Measurements from ENCODE around the gene LOX.

Gene LOX, protein sequence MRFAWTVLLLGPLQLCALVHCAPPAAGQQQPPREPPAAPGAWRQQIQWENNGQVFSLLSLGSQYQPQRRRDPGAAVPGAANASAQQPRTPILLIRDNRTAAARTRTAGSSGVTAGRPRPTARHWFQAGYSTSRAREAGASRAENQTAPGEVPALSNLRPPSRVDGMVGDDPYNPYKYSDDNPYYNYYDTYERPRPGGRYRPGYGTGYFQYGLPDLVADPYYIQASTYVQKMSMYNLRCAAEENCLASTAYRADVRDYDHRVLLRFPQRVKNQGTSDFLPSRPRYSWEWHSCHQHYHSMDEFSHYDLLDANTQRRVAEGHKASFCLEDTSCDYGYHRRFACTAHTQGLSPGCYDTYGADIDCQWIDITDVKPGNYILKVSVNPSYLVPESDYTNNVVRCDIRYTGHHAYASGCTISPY

DNA sequence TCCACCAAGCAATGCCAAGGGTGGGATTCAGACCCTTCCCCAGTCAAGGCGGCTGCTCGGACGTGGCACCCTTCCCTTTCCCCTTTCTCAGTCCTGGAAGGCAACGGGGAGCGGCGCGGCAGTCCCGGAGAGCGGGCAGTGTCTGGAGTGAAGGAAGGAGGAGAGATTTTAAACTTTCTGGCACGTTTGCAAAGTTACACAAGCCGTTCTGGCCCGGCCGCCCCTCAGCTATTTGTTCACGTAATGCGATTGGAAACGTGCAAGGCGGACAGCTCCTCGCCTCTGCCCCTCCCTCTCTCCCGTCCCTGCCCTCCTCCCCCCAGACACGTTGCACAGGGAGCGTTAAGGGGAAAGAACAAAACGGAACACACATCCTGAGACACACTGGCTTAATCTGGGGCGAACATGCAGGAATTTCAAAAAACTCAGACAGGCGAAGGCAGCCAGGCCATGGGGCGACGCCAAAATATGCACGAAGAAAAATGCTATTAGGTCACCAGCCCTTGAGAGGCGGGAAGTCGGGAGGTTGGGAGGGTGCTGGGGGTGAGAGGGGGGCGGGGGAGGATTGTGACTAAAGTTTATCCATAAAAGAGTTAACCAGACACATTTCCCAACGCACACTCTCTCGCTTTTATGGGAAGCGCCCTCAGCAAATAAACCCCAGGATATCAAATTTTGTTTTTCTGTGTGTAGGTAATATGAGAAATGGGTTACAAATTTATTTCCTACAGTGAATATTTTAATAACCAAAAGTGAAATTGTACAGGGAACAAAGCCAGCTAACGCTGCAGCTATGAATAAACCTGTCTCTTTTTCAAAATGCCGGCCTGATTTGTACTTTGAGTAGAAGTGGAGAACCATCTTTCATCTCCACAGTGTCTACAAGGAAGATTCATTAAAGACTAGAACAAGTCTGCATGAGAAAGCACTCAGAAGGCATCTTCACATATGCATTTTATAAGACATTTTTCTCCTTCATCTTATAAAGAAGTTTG lies at the start of gene LOX:
Gene LOX (minus strand): TSS at position 144 of the 995 bp plus-strand sequence. CDS start 274 bp downstream, outside the sequence.
- Histone ChIP-seq H3K4me1 (ENCODE audit: control insufficient read depth, insufficient read depth, low read length) (no peaks in the 10 kb centered on the region), H3K9me3 (ENCODE audit: control insufficient read depth, insufficient read depth, low read length) (no peaks in the 10 kb centered on the region), H3K27me3 (ENCODE audit: control insufficient read depth, insufficient read depth, low read length) (peaks cover 15% of the 10 kb centered on the region; the same call in 1 of the 2 replicates), H3K27ac (ENCODE audit: low read length) (no peak within 1 kb of the TSS), H3K36me3 (ENCODE audit: control insufficient read depth, insufficient read depth, low read length) (no peaks in the 10 kb centered on the region), H3K4me3 (ENCODE audit: low read length) (peak within 1 kb of the TSS; percentile 36; the same call in 1 of the 2 replicates)
- WGBS (ENCODE audit: insufficient coverage, insufficient read length) = no CpG with 5 or more reads among the region's 35 CpGs
- no peak for DNase-seq (ENCODE audit: low read depth, low spot score)

DNA sequence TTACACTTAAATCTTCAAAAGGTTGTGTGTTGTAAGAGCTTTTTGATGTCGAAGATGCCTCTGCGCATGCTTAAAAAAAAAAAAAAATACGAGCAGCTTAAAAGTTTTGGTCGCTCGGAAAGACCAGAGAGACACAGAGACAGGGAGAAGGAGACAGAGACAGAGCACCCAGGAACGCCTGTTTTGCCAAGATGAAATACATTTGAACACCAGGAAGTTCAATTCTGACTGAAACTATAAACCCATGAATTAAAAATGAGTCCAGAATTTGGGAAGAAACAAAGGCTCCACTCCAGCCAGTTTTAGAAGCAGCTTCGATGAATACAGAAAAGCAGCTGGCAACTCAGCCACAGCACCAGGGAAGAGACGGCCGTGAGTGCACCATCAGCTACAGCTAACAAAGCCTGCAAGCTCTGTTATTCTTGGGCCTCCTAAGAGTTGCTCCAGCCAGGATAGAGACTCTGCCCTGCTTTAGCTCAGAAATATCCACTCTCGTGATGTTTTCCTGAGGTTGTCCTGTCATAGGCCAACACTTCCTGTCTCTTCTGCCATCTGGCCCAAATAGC lies 48.8 kb upstream of the LOX start:
- no peaks in the 10 kb centered on the region; the same call in 1 of the 2 replicates for H3K4me1 ChIP-seq (ENCODE audit: control insufficient read depth, insufficient read depth, low read length)
- no peaks in the 10 kb centered on the region for H3K27me3 ChIP-seq (ENCODE audit: control insufficient read depth, insufficient read depth, low read length)
- no peak overlapping the region for H3K4me3 ChIP-seq (ENCODE audit: low read length)
- H3K36me3 ChIP-seq (ENCODE audit: control insufficient read depth, insufficient read depth, low read length) = no peaks in the 10 kb centered on the region
- DNase-seq (ENCODE audit: low read depth, low spot score) = no peak
- H3K9me3 ChIP-seq (ENCODE audit: control insufficient read depth, insufficient read depth, low read length) = no peaks in the 10 kb centered on the region
- no CpG with 5 or more reads among the region's 10 CpGs for WGBS (ENCODE audit: insufficient coverage, insufficient read length)
- no peak overlapping the region for H3K27ac ChIP-seq (ENCODE audit: low read length)

DNA sequence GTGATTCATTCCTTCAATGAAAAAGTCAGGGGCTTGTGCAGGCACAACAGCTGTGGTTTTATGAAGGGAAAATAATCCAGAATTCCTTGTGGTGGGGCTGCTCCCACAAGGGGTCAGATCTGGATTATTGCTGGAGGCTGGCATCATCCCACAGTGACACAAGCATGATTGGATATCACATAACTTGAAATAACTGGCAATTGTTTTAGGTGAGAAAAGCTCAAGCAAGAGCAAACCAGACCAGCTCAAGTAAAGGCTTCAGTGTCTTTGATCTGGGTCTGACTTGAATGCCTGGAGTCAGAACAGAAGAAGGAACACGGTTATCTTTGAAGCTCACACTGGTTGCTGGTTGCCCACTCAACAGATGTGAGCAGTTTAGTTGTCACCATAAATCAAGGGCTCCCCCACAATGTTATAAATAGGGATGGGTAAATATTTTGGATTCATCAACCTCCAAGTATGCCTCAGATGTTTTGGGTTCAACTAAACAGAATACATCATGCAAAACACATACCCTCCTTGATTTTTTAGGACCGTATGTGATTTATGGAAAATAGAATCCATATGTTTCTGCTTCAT lies 48.2 kb upstream of the LOX start:
- Histone ChIP-seq H3K27me3 (ENCODE audit: control insufficient read depth, insufficient read depth, low read length) (no peaks in the 10 kb centered on the region), H3K4me3 (ENCODE audit: low read length) (no peak overlapping the region), H3K27ac (ENCODE audit: low read length) (no peak overlapping the region)

DNA sequence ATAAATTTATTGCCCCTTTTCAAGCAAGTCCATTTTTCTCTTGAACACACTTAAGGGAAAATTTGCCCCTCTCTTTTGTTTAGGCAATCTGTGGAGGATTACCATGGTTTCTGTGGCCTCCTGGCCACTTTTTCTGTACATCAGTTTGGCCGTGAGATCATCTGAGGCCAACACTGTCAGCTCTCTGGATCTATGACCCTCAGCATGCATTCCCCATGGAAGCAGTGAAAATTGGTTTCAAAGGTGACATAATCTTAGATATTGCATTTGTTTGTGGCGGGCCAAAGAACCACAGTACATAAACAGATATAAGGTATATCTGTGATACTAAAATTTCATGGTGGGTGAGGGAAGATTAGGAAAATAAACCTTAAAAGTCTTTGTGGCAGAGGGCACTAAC lies 46.7 kb upstream of the LOX start:
- WGBS (ENCODE audit: insufficient coverage, insufficient read length) = no CpG with 5 or more reads among the region's 2 CpGs

More for the DNA sequence above, 48.2 kb upstream of the LOX start:
- Histone ChIP-seq H3K36me3 (ENCODE audit: control insufficient read depth, insufficient read depth, low read length) (no peaks in the 10 kb centered on the region), H3K9me3 (ENCODE audit: control insufficient read depth, insufficient read depth, low read length) (no peaks in the 10 kb centered on the region), H3K4me1 (ENCODE audit: control insufficient read depth, insufficient read depth, low read length) (no peaks in the 10 kb centered on the region; the same call in 1 of the 2 replicates)
- no CpG with 5 or more reads among the region's 2 CpGs for WGBS (ENCODE audit: insufficient coverage, insufficient read length)
- DNase-seq (ENCODE audit: low read depth, low spot score) = no peak

DNA sequence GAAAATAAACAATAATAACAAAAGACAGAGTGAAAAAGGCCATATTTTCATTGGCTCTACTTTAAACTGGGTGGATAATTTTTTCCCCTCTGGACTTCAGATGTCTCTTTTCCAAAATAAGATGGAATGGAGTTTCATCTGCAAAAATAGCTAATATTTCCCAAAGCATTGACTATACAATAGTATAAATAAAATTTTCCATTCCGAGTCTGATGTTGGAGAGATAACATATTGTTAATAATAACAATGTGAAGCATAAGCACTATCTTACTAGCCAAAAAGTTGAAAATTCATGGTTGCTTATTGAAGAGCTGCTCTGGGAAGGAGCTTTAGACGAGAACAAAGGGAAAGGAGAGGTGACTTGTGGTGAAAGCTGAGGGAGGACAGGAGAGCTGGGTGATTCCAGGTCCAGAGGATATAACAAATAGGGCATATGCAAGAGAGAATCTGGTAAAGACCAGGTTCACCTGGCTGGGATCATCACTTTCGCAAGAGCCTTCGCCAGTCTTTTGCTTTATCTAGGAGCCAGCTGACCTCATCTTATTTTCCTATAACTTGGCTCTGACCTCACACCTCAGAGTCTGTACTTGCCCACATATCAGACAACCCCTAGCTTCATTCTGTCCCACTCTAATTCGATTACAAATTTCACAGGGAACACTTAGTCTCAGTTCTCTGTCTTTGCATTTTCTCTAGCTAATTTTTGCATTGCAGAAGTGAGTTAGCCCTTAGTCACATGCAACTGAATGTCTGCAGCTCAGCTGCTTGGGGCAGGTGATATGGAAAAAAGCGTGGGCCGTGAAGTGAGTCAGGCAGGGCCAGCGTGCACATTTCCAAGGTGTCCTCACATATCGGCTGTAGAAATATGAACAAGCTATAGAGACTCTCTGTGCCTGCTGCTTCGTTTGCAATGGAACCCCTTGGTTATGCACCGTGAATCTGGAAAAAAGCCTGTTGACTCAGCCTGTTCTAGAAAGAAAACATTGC lies 43.7 kb upstream of the LOX start:
- Histone ChIP-seq H3K27ac (ENCODE audit: low read length) (no peak overlapping the region), H3K9me3 (ENCODE audit: control insufficient read depth, insufficient read depth, low read length) (no peaks in the 10 kb centered on the region), H3K4me3 (ENCODE audit: low read length) (no peak overlapping the region), H3K36me3 (ENCODE audit: control insufficient read depth, insufficient read depth, low read length) (no peaks in the 10 kb centered on the region), H3K4me1 (ENCODE audit: control insufficient read depth, insufficient read depth, low read length) (peaks cover 1% of the 10 kb centered on the region), H3K27me3 (ENCODE audit: control insufficient read depth, insufficient read depth, low read length) (no peaks in the 10 kb centered on the region)
- no CpG with 5 or more reads among the region's 11 CpGs for WGBS (ENCODE audit: insufficient coverage, insufficient read length)
- no peak for DNase-seq (ENCODE audit: low read depth, low spot score)

More for the DNA sequence above, 46.7 kb upstream of the LOX start:
- Histone ChIP-seq H3K9me3 (ENCODE audit: control insufficient read depth, insufficient read depth, low read length) (no peaks in the 10 kb centered on the region), H3K36me3 (ENCODE audit: control insufficient read depth, insufficient read depth, low read length) (no peaks in the 10 kb centered on the region), H3K4me1 (ENCODE audit: control insufficient read depth, insufficient read depth, low read length) (peaks cover 1% of the 10 kb centered on the region), H3K4me3 (ENCODE audit: low read length) (no peak overlapping the region), H3K27me3 (ENCODE audit: control insufficient read depth, insufficient read depth, low read length) (no peaks in the 10 kb centered on the region), H3K27ac (ENCODE audit: low read length) (no peak overlapping the region)
- DNase-seq (ENCODE audit: low read depth, low spot score) = no peak

DNA sequence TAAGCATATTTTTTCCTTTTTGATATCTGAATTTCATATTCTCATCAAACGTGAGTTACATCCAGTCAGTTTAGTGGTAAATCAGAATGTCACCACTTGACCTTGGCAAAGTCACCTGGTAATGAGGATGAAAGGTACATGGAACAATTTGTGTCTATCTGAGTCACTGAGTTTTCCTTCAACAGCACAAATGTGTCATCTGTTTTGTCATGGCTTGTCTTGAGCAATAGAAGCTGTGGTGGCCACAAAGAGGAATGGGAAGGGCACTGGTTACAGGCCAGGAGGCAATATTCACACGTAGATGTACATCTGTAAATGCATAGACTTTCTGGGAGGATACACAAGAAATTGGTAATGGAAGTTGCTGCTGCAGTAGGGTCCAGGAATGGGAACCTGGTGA lies 42.9 kb upstream of the LOX start:
- no peak overlapping the region for H3K4me3 ChIP-seq (ENCODE audit: low read length)
- no peaks in the 10 kb centered on the region for H3K27me3 ChIP-seq (ENCODE audit: control insufficient read depth, insufficient read depth, low read length)
- peaks cover 1% of the 10 kb centered on the region for H3K4me1 ChIP-seq (ENCODE audit: control insufficient read depth, insufficient read depth, low read length)
- H3K9me3 ChIP-seq (ENCODE audit: control insufficient read depth, insufficient read depth, low read length) = no peaks in the 10 kb centered on the region
- no peak for DNase-seq (ENCODE audit: low read depth, low spot score)
- no peak overlapping the region for H3K27ac ChIP-seq (ENCODE audit: low read length)
- no CpG with 5 or more reads among the region's 2 CpGs for WGBS (ENCODE audit: insufficient coverage, insufficient read length)
- H3K36me3 ChIP-seq (ENCODE audit: control insufficient read depth, insufficient read depth, low read length) = no peaks in the 10 kb centered on the region

DNA sequence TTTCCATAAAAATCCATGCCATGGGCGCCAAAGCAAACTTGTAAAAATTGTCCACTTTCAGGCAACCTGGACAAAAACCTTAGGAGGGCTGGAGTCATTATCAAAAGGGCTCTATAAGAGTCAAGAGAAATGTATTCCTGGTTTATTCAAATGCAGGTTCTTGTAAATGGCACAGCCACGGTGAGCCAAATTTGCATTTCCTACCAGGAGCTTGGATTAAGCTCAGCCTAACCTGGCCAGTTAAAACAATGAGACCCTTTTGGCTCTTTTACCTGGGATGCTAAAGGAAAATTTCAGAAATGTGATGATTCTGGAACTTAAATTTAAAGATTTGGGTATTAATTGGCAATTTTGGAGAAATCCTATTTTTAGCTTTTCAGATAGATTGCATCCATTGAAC lies 42.4 kb upstream of the LOX start:
- Histone ChIP-seq H3K27me3 (ENCODE audit: control insufficient read depth, insufficient read depth, low read length) (no peaks in the 10 kb centered on the region), H3K9me3 (ENCODE audit: control insufficient read depth, insufficient read depth, low read length) (no peaks in the 10 kb centered on the region), H3K4me3 (ENCODE audit: low read length) (no peak overlapping the region), H3K36me3 (ENCODE audit: control insufficient read depth, insufficient read depth, low read length) (no peaks in the 10 kb centered on the region), H3K4me1 (ENCODE audit: control insufficient read depth, insufficient read depth, low read length) (peaks cover 1% of the 10 kb centered on the region), H3K27ac (ENCODE audit: low read length) (no peak overlapping the region)
- no peak for DNase-seq (ENCODE audit: low read depth, low spot score)
- no CpG with 5 or more reads among the region's 2 CpGs for WGBS (ENCODE audit: insufficient coverage, insufficient read length)

DNA sequence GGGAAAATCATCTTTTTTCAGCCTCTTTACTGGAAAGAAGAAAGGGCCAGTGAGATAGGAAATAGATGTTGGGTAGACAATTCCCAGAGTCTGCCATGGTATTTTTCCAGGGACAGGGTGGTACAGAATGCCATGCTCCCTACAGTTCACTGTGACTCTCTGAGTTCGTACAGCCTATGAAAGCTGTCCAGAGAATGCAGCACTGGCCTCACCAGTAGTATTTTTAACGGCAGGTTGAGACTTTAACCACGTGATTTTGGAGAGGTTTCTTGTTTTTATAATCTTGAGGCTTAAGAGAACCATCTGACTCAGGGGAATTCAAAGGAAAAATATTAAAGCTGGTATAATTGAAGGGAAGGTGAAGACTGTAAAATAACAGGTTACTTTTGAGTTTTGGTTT lies 41.1 kb upstream of the LOX start:
- no peak overlapping the region for H3K4me3 ChIP-seq (ENCODE audit: low read length)
- H3K27me3 ChIP-seq (ENCODE audit: control insufficient read depth, insufficient read depth, low read length) = no peaks in the 10 kb centered on the region
- no peak overlapping the region for H3K27ac ChIP-seq (ENCODE audit: low read length)
- H3K9me3 ChIP-seq (ENCODE audit: control insufficient read depth, insufficient read depth, low read length) = no peaks in the 10 kb centered on the region
- no peak for DNase-seq (ENCODE audit: low read depth, low spot score)
- peaks cover 1% of the 10 kb centered on the region for H3K4me1 ChIP-seq (ENCODE audit: control insufficient read depth, insufficient read depth, low read length)
- H3K36me3 ChIP-seq (ENCODE audit: control insufficient read depth, insufficient read depth, low read length) = no peaks in the 10 kb centered on the region
- WGBS (ENCODE audit: insufficient coverage, insufficient read length) = no CpG with 5 or more reads among the region's 3 CpGs

DNA sequence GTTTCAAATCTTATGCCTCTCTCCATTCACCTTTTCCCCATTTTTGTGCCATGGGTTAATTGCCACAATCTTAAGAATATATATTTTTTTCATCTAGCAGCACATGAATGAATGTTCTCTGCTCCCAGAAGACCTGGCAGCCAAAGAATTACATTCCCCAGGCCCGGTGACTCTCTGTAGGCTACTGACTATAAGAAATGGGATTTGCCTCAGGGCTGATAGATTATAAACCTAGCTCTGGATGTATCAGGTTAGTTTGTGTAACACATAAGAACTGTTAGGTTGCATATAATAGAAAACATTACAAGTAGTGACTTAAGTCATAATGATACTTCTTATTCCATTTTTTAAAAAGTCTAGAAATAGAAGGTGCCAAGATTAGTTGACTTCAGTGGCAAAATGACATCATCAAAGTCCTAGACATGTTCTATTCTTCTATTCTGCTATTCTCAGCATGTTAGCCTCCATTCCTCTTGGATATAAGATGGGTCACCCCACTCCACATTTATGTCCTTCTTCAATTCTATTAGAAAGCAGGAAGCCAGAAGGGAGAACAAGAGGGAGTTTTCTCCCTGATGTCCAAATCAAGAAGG lies 40.4 kb upstream of the LOX start:
- Histone ChIP-seq H3K36me3 (ENCODE audit: control insufficient read depth, insufficient read depth, low read length) (no peaks in the 10 kb centered on the region), H3K4me3 (ENCODE audit: low read length) (no peak overlapping the region), H3K27me3 (ENCODE audit: control insufficient read depth, insufficient read depth, low read length) (no peaks in the 10 kb centered on the region), H3K27ac (ENCODE audit: low read length) (no peak overlapping the region), H3K4me1 (ENCODE audit: control insufficient read depth, insufficient read depth, low read length) (peaks cover 1% of the 10 kb centered on the region), H3K9me3 (ENCODE audit: control insufficient read depth, insufficient read depth, low read length) (no peaks in the 10 kb centered on the region)
- WGBS (ENCODE audit: insufficient coverage, insufficient read length) = no CpG with 5 or more reads among the region's 1 CpG
- DNase-seq (ENCODE audit: low read depth, low spot score) = no peak

All from iPS DF 6.9 (cell line).